Measurements from ENCODE around the gene QRICH1. TPM values are rescaled to one million over a fixed set of nuclear protein-coding genes. Genes with fewer than 3 reads are reported as not detected.

Gene QRICH1
- total and polyA plus RNA-seq, 2 of the 13 experiments (the other 11 are each of a cell fraction or from before 2014, with no cell fraction given) = 52.6 to 102 TPM

GRCh38 chr3:49098429-49098828 lies 4.6 kb upstream of the QRICH1 start (continued):
- TF ChIP-seq ZNF142 (CRISPR knock-in tag; IDR thresholded peaks at IDR 0.05) (no peak), ZNF710 (CRISPR knock-in tag; IDR thresholded peaks at IDR 0.05; ENCODE audit: borderline replicate concordance) (no peak), ZNF253 (CRISPR knock-in tag; IDR thresholded peaks at IDR 0.05; ENCODE audit: borderline replicate concordance) (no peak), NFIC (IDR thresholded peaks at IDR 0.05; ENCODE audit: low read length) (no peak), ZNF282 (IDR thresholded peaks at IDR 0.05; ENCODE audit: partially characterized antibody) (no peak), BRD4 (CRISPR knock-in tag; IDR thresholded peaks at IDR 0.05) (no peak), PTBP1 (IDR thresholded peaks at IDR 0.05; ENCODE audit: low read depth, low read length, poor library complexity, severe bottlenecking) (no peak), KLF9 (CRISPR knock-in tag; IDR thresholded peaks at IDR 0.05; ENCODE audit: low read depth) (no peak), ZMAT3 (CRISPR knock-in tag; conservative IDR thresholded peaks at IDR 0.05) (no peak)

All from HepG2 (cell line).